Keratinocyte (primary cell): Measurements from ENCODE around the gene TMX3.

Source experiments
- CTCF ChIP-seq, 3 experiments: IDR thresholded peaks in 1 of 3; conservative IDR thresholded peaks in 1 of 3; optimal IDR thresholded peaks in 1 of 3; 2 replicates in 2 of 3; 3 replicates in 1 of 3; pipeline versions ENCODE3 to v1.5.1; 2011; ENCODE audit warnings: low read length in 3 of 3, mild to moderate bottlenecking in 3 of 3, moderate library complexity in 2 of 3, control low read depth in 1 of 3, inconsistent platforms in 1 of 3; ENCODE audit not compliant: insufficient read depth in 2 of 3; ENCODE audit errors: extremely low read depth in 1 of 3
- EZH2 ChIP-seq: IDR thresholded peaks from one replicate; pipeline ENCODE4 v1.6.1; 2012; ENCODE audit warnings: inconsistent platforms, mild to moderate bottlenecking, low read length, moderate library complexity

GRCh38 chr18:68735483-68736343, 20.8 kb upstream of the TMX3 start:
- peak; percentile 42 to 77 (median 65) for TF ChIP-seq CTCF (optimal IDR thresholded peaks at IDR 0.05 in 1 of 3, IDR thresholded peaks at IDR 0.05 in 1 of 3, conservative IDR thresholded peaks at IDR 0.05 in 1 of 3; ENCODE audit: extremely low read depth in 1 of 3, insufficient read depth in 2 of 3, low read length in 3 of 3)
- no peak for TF ChIP-seq EZH2
